Fibroblast of the aortic adventitia (primary cell): Measurements from ENCODE around the gene CCDC28B. TPM values are rescaled to one million over a fixed set of nuclear protein-coding genes. Genes with fewer than 3 reads are reported as not detected.

ENCODE experiments used
- DNase-seq: peaks from one replicate; pipeline ENCODE4 v3.0.0-alpha.2; 2010; ENCODE audit warnings: low read depth
- H3K4me3 ChIP-seq: 2 replicates; pipeline ENCODE4 v1.5.1; 2011; ENCODE audit warnings: low read depth, mild to moderate bottlenecking, control low read depth, low read length, moderate library complexity
- total RNA-seq: library from RNA; depleted of rRNA; stranded (reverse); fragments of >200 nt; gene quantifications from 2 replicates; pipeline ENCODE4 v1.2.3, GENCODE V29; 2012; ENCODE audit warnings: low replicate concordance
- TF ChIP-seq, protein P1 (sequence below): IDR thresholded peaks from 2 replicates; pipeline ENCODE4 v1.5.1; 2011; ENCODE audit warnings: mild to moderate bottlenecking, low read length, control low read depth, inconsistent platforms; ENCODE audit not compliant: insufficient read depth

Gene CCDC28B
- total RNA-seq, 1 donor, result 6.0 TPM

DNA sequence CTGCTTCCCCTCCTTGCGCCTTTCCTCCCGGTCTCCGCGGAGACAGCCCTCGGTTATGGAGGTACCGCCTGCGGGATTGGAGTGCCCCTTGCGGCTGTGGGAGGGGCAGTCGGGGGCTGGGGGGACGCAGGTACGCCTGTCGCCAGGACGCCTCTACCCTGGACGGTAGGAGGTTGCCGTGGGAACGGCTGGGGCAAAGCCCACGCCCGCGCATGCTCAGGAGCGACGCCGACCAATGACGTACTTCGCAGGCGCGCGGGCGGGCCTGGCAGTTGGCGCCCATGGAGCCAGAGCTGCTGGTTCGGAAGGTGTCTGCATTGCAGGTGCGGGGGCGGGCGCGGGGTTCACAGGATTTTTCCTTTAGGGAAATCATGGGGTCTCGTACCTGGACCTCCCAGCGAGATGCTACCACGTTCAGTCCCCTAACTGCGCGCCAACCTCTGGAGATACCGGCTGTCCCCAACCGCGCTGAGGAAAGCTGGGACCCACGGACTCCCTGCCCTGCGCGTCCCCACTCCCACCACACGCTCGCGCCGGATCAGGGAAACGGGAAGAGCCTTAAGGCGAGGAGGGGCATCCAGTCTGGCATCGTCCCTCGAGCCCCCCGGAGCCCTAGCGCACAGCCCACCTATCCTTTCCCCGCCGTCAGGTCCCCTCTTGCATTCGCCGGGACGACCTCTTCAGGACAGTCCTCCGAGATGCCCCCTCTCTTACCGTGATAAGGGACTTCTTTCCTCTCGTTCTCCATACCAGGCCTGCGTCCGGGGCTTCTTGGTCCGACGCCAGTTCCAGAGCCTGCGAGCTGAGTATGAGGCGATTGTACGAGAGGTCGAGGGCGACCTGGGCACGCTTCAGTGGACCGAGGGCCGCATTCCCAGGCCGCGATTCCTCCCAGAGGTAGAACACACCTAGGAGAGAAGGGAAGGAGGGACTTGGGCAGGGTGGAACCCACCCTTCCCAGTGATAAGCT is 5.3 kb downstream of the CCDC28B start, which contains the start of gene IQCC:
Gene IQCC, plus strand, starts transcription at position 271 of the 970 bp plus-strand sequence. Its CDS starts 11 bp downstream, at position 282.
- peak; percentile 72 for DNase-seq
- TF ChIP-seq, protein P1, sequence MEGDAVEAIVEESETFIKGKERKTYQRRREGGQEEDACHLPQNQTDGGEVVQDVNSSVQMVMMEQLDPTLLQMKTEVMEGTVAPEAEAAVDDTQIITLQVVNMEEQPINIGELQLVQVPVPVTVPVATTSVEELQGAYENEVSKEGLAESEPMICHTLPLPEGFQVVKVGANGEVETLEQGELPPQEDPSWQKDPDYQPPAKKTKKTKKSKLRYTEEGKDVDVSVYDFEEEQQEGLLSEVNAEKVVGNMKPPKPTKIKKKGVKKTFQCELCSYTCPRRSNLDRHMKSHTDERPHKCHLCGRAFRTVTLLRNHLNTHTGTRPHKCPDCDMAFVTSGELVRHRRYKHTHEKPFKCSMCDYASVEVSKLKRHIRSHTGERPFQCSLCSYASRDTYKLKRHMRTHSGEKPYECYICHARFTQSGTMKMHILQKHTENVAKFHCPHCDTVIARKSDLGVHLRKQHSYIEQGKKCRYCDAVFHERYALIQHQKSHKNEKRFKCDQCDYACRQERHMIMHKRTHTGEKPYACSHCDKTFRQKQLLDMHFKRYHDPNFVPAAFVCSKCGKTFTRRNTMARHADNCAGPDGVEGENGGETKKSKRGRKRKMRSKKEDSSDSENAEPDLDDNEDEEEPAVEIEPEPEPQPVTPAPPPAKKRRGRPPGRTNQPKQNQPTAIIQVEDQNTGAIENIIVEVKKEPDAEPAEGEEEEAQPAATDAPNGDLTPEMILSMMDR, result no peak
- H3K4me3 ChIP-seq, result peak within 1 kb of the TSS; percentile 87

GRCh38 chr1:32208469-32208868 is 8.1 kb downstream of the CCDC28B start:
- DNase-seq, result no peak
- H3K4me3 ChIP-seq, result no peak overlapping the region
- TF ChIP-seq, protein P1, result no peak

GRCh38 chr1:32208891-32209328 is 8.5 kb downstream of the CCDC28B start, which contains the start of gene DCDC2B:
Gene DCDC2B (plus strand): TSS chr1:32209089. CDS start chr1:32209094, 5 bp downstream.
- peak; percentile 34 for DNase-seq
- TF ChIP-seq, protein P1, result no peak
- no peak within 1 kb of the TSS for H3K4me3 ChIP-seq

DNA sequence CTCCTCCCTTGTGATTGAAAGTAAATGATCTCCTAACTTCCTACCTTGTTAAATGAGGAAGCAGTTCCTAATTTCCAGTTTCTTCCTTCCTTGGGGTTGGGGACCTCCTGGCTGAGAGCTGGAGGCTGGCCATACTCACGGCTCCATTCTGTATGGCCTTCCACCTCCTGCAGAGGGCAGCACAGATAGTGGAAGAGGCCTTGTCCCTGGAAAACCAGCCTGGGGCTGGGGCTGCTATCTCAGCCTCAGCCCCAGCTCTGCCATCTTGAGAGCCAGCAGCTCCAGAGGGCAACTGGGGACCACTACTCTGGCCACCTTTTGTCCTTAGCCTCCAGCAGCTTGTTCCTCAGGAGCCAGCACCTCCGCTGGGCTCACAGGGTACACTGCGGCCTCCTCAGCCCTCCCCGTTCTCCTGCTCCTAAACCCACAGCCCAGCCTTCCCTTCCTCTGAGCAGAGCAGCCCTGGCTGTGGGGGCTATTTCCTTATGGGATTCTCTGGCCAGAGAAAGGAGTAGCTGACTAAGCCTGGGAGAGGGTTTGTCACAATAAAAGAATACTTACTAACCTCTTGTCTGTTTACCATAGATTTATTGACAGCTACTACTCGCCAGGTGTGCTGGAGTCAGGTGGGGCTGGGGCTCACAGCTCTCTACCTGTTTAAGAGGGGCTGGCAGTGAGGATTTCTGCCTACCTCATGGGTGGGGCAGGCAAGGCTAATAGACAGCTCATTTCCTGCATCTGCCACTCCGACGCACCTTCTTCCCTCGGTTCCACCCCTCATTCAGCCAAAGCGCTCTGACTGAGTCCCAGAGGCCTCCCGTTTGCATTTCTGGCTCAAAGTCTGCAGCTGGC is 15.5 kb downstream of the CCDC28B start:
- peak; percentile 68 for DNase-seq
- TF ChIP-seq, protein P1, result peak; percentile 88
- H3K4me3 ChIP-seq, result no peak overlapping the region

GRCh38 chr1:32216566-32216965 is 16.2 kb downstream of the CCDC28B start:
- no peak overlapping the region for H3K4me3 ChIP-seq
- TF ChIP-seq, protein P1, result no peak
- DNase-seq, result no peak

GRCh38 chr1:32219022-32219421 is 18.6 kb downstream of the CCDC28B start:
- TF ChIP-seq, protein P1, result no peak
- DNase-seq, result no peak
- H3K4me3 ChIP-seq, result no peak overlapping the region
